Transverse colon (tissue), 4 donors: ENCODE data around the gene DENND1A. TPM values are rescaled to one million over a fixed set of nuclear protein-coding genes. Genes with fewer than 3 reads are reported as not detected.

ENCODE experiments used
- DNase-seq: peaks from one replicate; pipeline ENCODE4 v3.0.0-alpha.2; 2019
- H3K27ac ChIP-seq, 4 donors: fragments of 200-600 bp; sonication (generic); 2 replicates each; pipeline ENCODE4 v1.5.1; 2016 to 2018; ENCODE audit warnings: inconsistent platforms in 4 of 4
- H3K27me3 ChIP-seq: fragments of 200-600 bp; sonication (generic); 2 replicates; pipeline ENCODE4 v1.5.1; 2017; ENCODE audit warnings: inconsistent platforms
- H3K36me3 ChIP-seq, 4 donors: fragments of 200-600 bp; sonication (generic); 2 replicates each; pipeline ENCODE4 v1.5.1; 2017 to 2019; ENCODE audit warnings: inconsistent platforms in 4 of 4
- H3K4me1 ChIP-seq, 4 donors: fragments of 200-600 bp; sonication (generic); 2 replicates each; pipeline ENCODE4 v1.5.1; 2017 to 2020; ENCODE audit warnings: inconsistent platforms in 4 of 4
- H3K4me3 ChIP-seq, 4 donors: fragments of 200-600 bp; sonication (generic); 1 replicate in 1 of 4; 2 replicates in 3 of 4; pipeline versions ENCODE4 v1.5.1 to v1.6.1; 2017 to 2019; ENCODE audit warnings: inconsistent platforms in 4 of 4
- H3K9me3 ChIP-seq, 2 donors: fragments of 200-600 bp; sonication (generic); 2 replicates each; pipeline ENCODE4 v1.5.1; 2017 to 2019; ENCODE audit warnings: inconsistent platforms in 2 of 2
- CTCF ChIP-seq, 5 experiments: fragments of 200-600 bp in 3 of 5; fragments of 450-650 bp in 2 of 5; sonication (generic) in 3 of 5; IDR thresholded peaks; 1 replicate in 2 of 5; 2 replicates in 3 of 5; pipeline ENCODE4 v1.5.1; 2016 to 2017; ENCODE audit warnings: antibody characterized with exemption in 5 of 5, inconsistent platforms in 3 of 5, mild to moderate bottlenecking in 2 of 5, moderate library complexity in 1 of 5
- EP300 ChIP-seq: sonication (generic); formaldehyde crosslinking; IDR thresholded peaks from one replicate; pipeline ENCODE4 v1.6.1; 2017; ENCODE audit warnings: antibody characterized with exemption, low read depth
- POLR2A ChIP-seq: fragments of 450-650 bp; IDR thresholded peaks from one replicate; pipeline ENCODE4 v1.6.1; 2016; ENCODE audit warnings: antibody characterized with exemption, mild to moderate bottlenecking, moderate library complexity
- POLR2AphosphoS5 ChIP-seq, 3 donors: sonication (generic); formaldehyde crosslinking; IDR thresholded peaks; one replicate each; pipeline ENCODE4 v1.6.1; 2016; ENCODE audit warnings: antibody characterized with exemption in 3 of 3
- WGBS, 2 donors: methylation state at CpG; one replicate each; pipeline ENCODE4 v1.1.5; 2018; ENCODE audit warnings: low coverage in 1 of 2; 5-methylcytosine and 5-hydroxymethylcytosine counted together
- in situ Hi-C, 4 donors: fragments of 200-750 bp; cut with MboI; loops; one replicate each; pipeline versions ENCODE4 v1.15.0 to v1.15.1; 2017; ENCODE audit warnings: low sequenced_read_pairs in 3 of 4, low pct_ligation_motif_present in 1 of 4, low pct_unique_long_range_greater_than_20kb in 1 of 4
- intact Hi-C: fragments of 100-400 bp; cut with DNase I; formaldehyde crosslinking; loops from one replicate; pipeline ENCODE4 v1.15.1; 2023; ENCODE audit warnings: low total_unique reads
- total RNA-seq, 4 donors: library from RNA; depleted of rRNA; stranded (reverse); fragments of >200 nt; gene quantifications; one replicate each; pipeline ENCODE4 v1.1.0, GENCODE V29; 2016

DENND1A gene
- total RNA-seq, 4 donors from 2014 or later, result 12.5 to 78.6 (median 40.0) TPM

GRCh38 chr9:123881604-123882003, 48.3 kb downstream of the DENND1A start:
- Histone ChIP-seq H3K4me3 (no peak overlapping the region), H3K27ac (no peak overlapping the region), H3K36me3 (peaks cover 0 to 12% (median 5%) of the 10 kb centered on the region in 4 donors), H3K27me3 (no peaks in the 10 kb centered on the region), H3K4me1 (no peaks in the 10 kb centered on the region), H3K9me3 (no peaks in the 10 kb centered on the region)
- intact Hi-C loops, result no loop called here
- TF ChIP-seq EP300, result no peak
- TF ChIP-seq CTCF (IDR thresholded peaks at IDR 0.05), result no peak
- TF ChIP-seq POLR2AphosphoS5 (IDR thresholded peaks at IDR 0.05), result no peak
- TF ChIP-seq POLR2A, result no peak
- in situ Hi-C loops, result no loop called here
- 84 to 88% methylated on average over 3 to 4 of the region's 4 CpGs for WGBS, 2 donors
- no peak for DNase-seq

- in situ Hi-C loops (no loop called here), intact Hi-C loops (no loop called here)
- 77% methylated on average over 3 of the region's 3 CpGs for WGBS, 2 donors
- Histone ChIP-seq H3K27ac (no peak overlapping the region), H3K36me3 (peaks cover 0 to 13% (median 5%) of the 10 kb centered on the region in 4 donors), H3K9me3 (no peaks in the 10 kb centered on the region), H3K4me1 (no peaks in the 10 kb centered on the region), H3K4me3 (no peak overlapping the region), H3K27me3 (no peaks in the 10 kb centered on the region)
- DNase-seq, result no peak
- no peak for TF ChIP-seq CTCF (IDR thresholded peaks at IDR 0.05)
- TF ChIP-seq POLR2A, result no peak
- TF ChIP-seq POLR2AphosphoS5 (IDR thresholded peaks at IDR 0.05), result no peak
- TF ChIP-seq EP300, result no peak
These were observed 49.5 kb downstream of the DENND1A start for GRCh38 chr9:123880420-123880819.

- in situ Hi-C loops, result no loop called here
- 100% methylated on average over 1 of the region's 1 CpG for WGBS, 2 donors
- intact Hi-C loops, result no loop called here
These were observed 53.2 kb downstream of the DENND1A start for GRCh38 chr9:123876750-123877149.

GRCh38 chr9:123872710-123873109, 57.2 kb downstream of the DENND1A start:
- WGBS, 2 donors, result 89% methylated on average over 1 of the region's 1 CpG; no CpG with 5 or more reads in 1 of the 2 donors
- H3K9me3 ChIP-seq, result no peaks in the 10 kb centered on the region
- H3K27me3 ChIP-seq, result no peaks in the 10 kb centered on the region
- H3K4me1 ChIP-seq, result peaks cover 0 to 5% (median 0%) of the 10 kb centered on the region in 4 donors
- in situ Hi-C loops, result no loop called here
- peaks cover 0 to 13% (median 5%) of the 10 kb centered on the region in 4 donors for H3K36me3 ChIP-seq
- TF ChIP-seq POLR2AphosphoS5 (IDR thresholded peaks at IDR 0.05), result no peak
- no peak for TF ChIP-seq POLR2A
- no peak for TF ChIP-seq CTCF (IDR thresholded peaks at IDR 0.05)
- TF ChIP-seq EP300, result no peak
- DNase-seq, result no peak
- intact Hi-C loops, result no loop called here
- H3K4me3 ChIP-seq, result no peak overlapping the region
- no peak overlapping the region for H3K27ac ChIP-seq

More at GRCh38 chr9:123876750-123877149, 53.2 kb downstream of the DENND1A start:
- no peaks in the 10 kb centered on the region for H3K4me1 ChIP-seq
- H3K36me3 ChIP-seq, result peaks cover 0 to 13% (median 5%) of the 10 kb centered on the region in 4 donors
- H3K9me3 ChIP-seq, result no peaks in the 10 kb centered on the region
- H3K4me3 ChIP-seq, result no peak overlapping the region
- H3K27ac ChIP-seq, result no peak overlapping the region
- TF ChIP-seq POLR2A, result no peak
- no peaks in the 10 kb centered on the region for H3K27me3 ChIP-seq
- no peak for DNase-seq

- Histone ChIP-seq H3K36me3 (peaks cover 0 to 3% (median under 1%) of the 10 kb centered on the region in 4 donors), H3K27me3 (no peaks in the 10 kb centered on the region), H3K4me3 (no peak overlapping the region), H3K27ac (no peak overlapping the region), H3K9me3 (no peaks in the 10 kb centered on the region), H3K4me1 (peaks cover 0 to 8% (median 0%) of the 10 kb centered on the region in 4 donors)
- TF ChIP-seq CTCF (IDR thresholded peaks at IDR 0.05) (no peak), POLR2AphosphoS5 (IDR thresholded peaks at IDR 0.05) (no peak), POLR2A (no peak), EP300 (no peak)
- intact Hi-C loops, result no loop called here
- WGBS, 2 donors, result 98 to 100% methylated on average over 2 to 3 of the region's 3 CpGs
- DNase-seq, result no peak
- in situ Hi-C loops, result no loop called here
These were observed 58.1 kb downstream of the DENND1A start for GRCh38 chr9:123871781-123872180.
